HepG2 (cell line): ENCODE data around the gene NAP1L1. TPM values are rescaled to one million over a fixed set of nuclear protein-coding genes. Genes with fewer than 3 reads are reported as not detected.
A peak's percentile ranks its signal among the peaks of the same experiment; 100 is the strongest.

Experiments
- ATF4 ChIP-seq, 2 experiments: fragments of 450-650 bp in 1 of 2; sonication (generic) in 1 of 2; formaldehyde crosslinking; IDR thresholded peaks; 2 replicates each; pipeline versions ENCODE4 v1.5.0 to v1.8.0; 2020 to 2022; ENCODE audit warnings: mild to moderate bottlenecking in 1 of 2, missing genetic modification reagents in 1 of 2
- CBX2 ChIP-seq, 2 experiments: fragments of 200-600 bp in 1 of 2; sonication (generic); formaldehyde crosslinking in 1 of 2; IDR thresholded peaks; 2 replicates each; pipeline versions ENCODE4 v1.7.0 to v1.8.1; 2018 to 2022; ENCODE audit warnings: low read depth in 2 of 2, low read length in 1 of 2, mild to moderate bottlenecking in 1 of 2, missing genetic modification reagents in 1 of 2
- ELF3 ChIP-seq: IDR thresholded peaks from 2 replicates; pipeline ENCODE4 v1.6.1; 2016; ENCODE audit warnings: missing genetic modification reagents, missing compliant biosample characterization
- ESRRA ChIP-seq: sonication (generic); formaldehyde crosslinking; IDR thresholded peaks from 2 replicates; pipeline ENCODE4 v1.5.1; 2020; ENCODE audit warnings: mild to moderate bottlenecking, low read depth, missing genetic modification reagents
- GLI4 ChIP-seq: sonication (generic); formaldehyde crosslinking; IDR thresholded peaks from 2 replicates; pipeline ENCODE4 v1.5.1; 2020; ENCODE audit warnings: missing genetic modification reagents, mild to moderate bottlenecking, moderate library complexity, borderline replicate concordance
- IKZF1 ChIP-seq: fragments of 450-650 bp; IDR thresholded peaks from 2 replicates; pipeline ENCODE4 v1.7.1; 2016
- MATR3 ChIP-seq: sonication (generic); formaldehyde crosslinking; IDR thresholded peaks from 2 replicates; pipeline ENCODE4 v1.4.0; 2020; ENCODE audit warnings: missing genetic modification reagents
- RBM22 ChIP-seq: fragments of 200-400 bp; formaldehyde crosslinking; optimal IDR thresholded peaks from 2 replicates; pipeline ENCODE3; 2017; ENCODE audit warnings: mild to moderate bottlenecking, low read length, moderate library complexity
- RFXAP ChIP-seq: sonication (generic); formaldehyde crosslinking; IDR thresholded peaks from 2 replicates; pipeline ENCODE4 v1.4.0; 2020; ENCODE audit warnings: missing genetic modification reagents, borderline replicate concordance
- RXRB ChIP-seq: IDR thresholded peaks from 2 replicates; pipeline ENCODE4 v1.6.1; 2016; ENCODE audit warnings: borderline replicate concordance, missing genetic modification reagents, missing compliant biosample characterization
- SAFB2 ChIP-seq: sonication (generic); formaldehyde crosslinking; IDR thresholded peaks from 2 replicates; pipeline ENCODE4 v1.5.1; 2020; ENCODE audit warnings: missing genetic modification reagents, low read depth, mild to moderate bottlenecking, borderline replicate concordance
- SAP130 ChIP-seq: IDR thresholded peaks from 2 replicates; pipeline ENCODE4 v1.6.1; 2016; ENCODE audit warnings: low read depth
- SCMH1 ChIP-seq: sonication (generic); formaldehyde crosslinking; IDR thresholded peaks from 2 replicates; pipeline ENCODE4 v1.9.0; 2021; ENCODE audit warnings: missing genetic modification reagents, mild to moderate bottlenecking, borderline replicate concordance
- TRIM24 ChIP-seq: sonication (generic); formaldehyde crosslinking; IDR thresholded peaks from 2 replicates; pipeline ENCODE4 v1.8.0; 2022; ENCODE audit warnings: mild to moderate bottlenecking, missing genetic modification reagents
- ZNF362 ChIP-seq: sonication (generic); formaldehyde crosslinking; IDR thresholded peaks from 2 replicates; pipeline ENCODE4 v1.4.0; 2020; ENCODE audit warnings: missing genetic modification reagents, mild to moderate bottlenecking, borderline replicate concordance
- ZNF574 ChIP-seq: sonication (generic); formaldehyde crosslinking; IDR thresholded peaks from 2 replicates; pipeline ENCODE4 v1.4.0; 2020; ENCODE audit warnings: missing genetic modification reagents
- ZNF577 ChIP-seq: sonication (generic); formaldehyde crosslinking; IDR thresholded peaks from 2 replicates; pipeline ENCODE4 v1.4.0; 2020; ENCODE audit warnings: mild to moderate bottlenecking, low read depth, missing genetic modification reagents, borderline replicate concordance
- ZNF709 ChIP-seq: sonication (generic); formaldehyde crosslinking; IDR thresholded peaks from 2 replicates; pipeline ENCODE4 v1.5.0; 2020; ENCODE audit warnings: mild to moderate bottlenecking, missing genetic modification reagents
- ZNF773 ChIP-seq: sonication (generic); formaldehyde crosslinking; IDR thresholded peaks from 2 replicates; pipeline ENCODE4 v1.4.0; 2020; ENCODE audit warnings: missing genetic modification reagents, borderline replicate concordance
- ZNF850 ChIP-seq: sonication (generic); formaldehyde crosslinking; conservative IDR thresholded peaks from 2 replicates; pipeline ENCODE4 v1.9.0; 2021; ENCODE audit warnings: mild to moderate bottlenecking, missing genetic modification reagents
- polyA plus RNA-seq, 8 experiments: library from polyadenylated mRNA; depleted of rRNA in 3 of 8; stranded (reverse) in 7 of 8; unstranded in 1 of 8; fragments of >200 nt; fragmentation: Illumina TruSeq in 4 of 8; extraction: Trizol in 4 of 8; gene quantifications; 2 replicates each; pipeline versions ENCODE4 v1.2.1 to v1.2.3, GENCODE V29; 2011 to 2016; ENCODE audit warnings: low read depth in 4 of 8, missing spikeins in 1 of 8, mixed read lengths in 1 of 8; ENCODE audit not compliant: insufficient read depth in 1 of 8
- total RNA-seq, 5 experiments: library from RNA; depleted of rRNA; stranded (reverse); fragments of >200 nt; fragmentation: Illumina TruSeq; extraction: Trizol; gene quantifications; 2 replicates each; pipeline ENCODE4 v1.2.3, GENCODE V29; 2016; ENCODE audit warnings: low read depth in 1 of 5
- TF ChIP-seq, protein P1 (sequence below): IDR thresholded peaks from 2 replicates; pipeline ENCODE4 v1.6.1; 2012; ENCODE audit warnings: inconsistent platforms
- TF ChIP-seq, protein P2 (sequence below): sonication (generic); formaldehyde crosslinking; IDR thresholded peaks from 2 replicates; pipeline ENCODE4 v1.5.1; 2020; ENCODE audit warnings: mild to moderate bottlenecking, missing genetic modification reagents, moderate library complexity

NAP1L1 gene
- total and polyA plus RNA-seq, 2 of the 13 experiments (the other 11 are each of a cell fraction or from before 2014, with no cell fraction given), result 207 to 309 TPM

DNA sequence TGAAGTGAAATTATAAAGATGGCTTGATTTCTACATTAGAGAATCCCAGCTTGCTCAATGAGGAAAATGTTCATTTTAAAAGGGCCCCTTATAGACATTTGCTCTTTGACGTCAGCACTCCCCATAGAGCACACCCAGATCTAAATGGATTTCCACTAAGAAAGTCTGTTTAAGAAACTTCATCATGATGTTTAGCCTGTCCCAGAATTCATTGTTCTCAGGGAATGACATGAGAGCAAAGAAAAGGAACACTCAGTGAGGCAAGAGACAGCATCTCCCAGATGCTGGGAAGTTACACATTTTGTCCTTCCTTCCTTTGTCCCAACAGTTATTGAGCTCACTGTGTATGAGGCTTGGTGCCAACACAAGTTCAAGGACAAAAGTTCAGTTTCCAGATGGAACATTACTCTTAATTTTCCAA lies 57.8 kb downstream of the NAP1L1 start (continued):
- TF ChIP-seq ATF4 (CRISPR knock-in tag; IDR thresholded peaks at IDR 0.05), result 0 out of 4 replicates have a peak, but pooled peaks of 1 of the 2 experiments have one; percentile 17
- no peak for TF ChIP-seq IKZF1
- TF ChIP-seq ZNF709 (CRISPR knock-in tag), result no peak
- peak; percentile 36 for TF ChIP-seq SAP130 (CRISPR knock-in tag)
- TF ChIP-seq ZNF577, result no peak
- TF ChIP-seq CBX2 (IDR thresholded peaks at IDR 0.05; ENCODE audit: low read depth, low read length), result no peak
- TF ChIP-seq CBX2 (CRISPR knock-in tag; IDR thresholded peaks at IDR 0.05; ENCODE audit: low read depth), result no peak
- TF ChIP-seq, protein P1, sequence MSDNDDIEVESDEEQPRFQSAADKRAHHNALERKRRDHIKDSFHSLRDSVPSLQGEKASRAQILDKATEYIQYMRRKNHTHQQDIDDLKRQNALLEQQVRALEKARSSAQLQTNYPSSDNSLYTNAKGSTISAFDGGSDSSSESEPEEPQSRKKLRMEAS, result no peak
- no peak for TF ChIP-seq ZNF574 (CRISPR knock-in tag)
- TF ChIP-seq, protein P2, sequence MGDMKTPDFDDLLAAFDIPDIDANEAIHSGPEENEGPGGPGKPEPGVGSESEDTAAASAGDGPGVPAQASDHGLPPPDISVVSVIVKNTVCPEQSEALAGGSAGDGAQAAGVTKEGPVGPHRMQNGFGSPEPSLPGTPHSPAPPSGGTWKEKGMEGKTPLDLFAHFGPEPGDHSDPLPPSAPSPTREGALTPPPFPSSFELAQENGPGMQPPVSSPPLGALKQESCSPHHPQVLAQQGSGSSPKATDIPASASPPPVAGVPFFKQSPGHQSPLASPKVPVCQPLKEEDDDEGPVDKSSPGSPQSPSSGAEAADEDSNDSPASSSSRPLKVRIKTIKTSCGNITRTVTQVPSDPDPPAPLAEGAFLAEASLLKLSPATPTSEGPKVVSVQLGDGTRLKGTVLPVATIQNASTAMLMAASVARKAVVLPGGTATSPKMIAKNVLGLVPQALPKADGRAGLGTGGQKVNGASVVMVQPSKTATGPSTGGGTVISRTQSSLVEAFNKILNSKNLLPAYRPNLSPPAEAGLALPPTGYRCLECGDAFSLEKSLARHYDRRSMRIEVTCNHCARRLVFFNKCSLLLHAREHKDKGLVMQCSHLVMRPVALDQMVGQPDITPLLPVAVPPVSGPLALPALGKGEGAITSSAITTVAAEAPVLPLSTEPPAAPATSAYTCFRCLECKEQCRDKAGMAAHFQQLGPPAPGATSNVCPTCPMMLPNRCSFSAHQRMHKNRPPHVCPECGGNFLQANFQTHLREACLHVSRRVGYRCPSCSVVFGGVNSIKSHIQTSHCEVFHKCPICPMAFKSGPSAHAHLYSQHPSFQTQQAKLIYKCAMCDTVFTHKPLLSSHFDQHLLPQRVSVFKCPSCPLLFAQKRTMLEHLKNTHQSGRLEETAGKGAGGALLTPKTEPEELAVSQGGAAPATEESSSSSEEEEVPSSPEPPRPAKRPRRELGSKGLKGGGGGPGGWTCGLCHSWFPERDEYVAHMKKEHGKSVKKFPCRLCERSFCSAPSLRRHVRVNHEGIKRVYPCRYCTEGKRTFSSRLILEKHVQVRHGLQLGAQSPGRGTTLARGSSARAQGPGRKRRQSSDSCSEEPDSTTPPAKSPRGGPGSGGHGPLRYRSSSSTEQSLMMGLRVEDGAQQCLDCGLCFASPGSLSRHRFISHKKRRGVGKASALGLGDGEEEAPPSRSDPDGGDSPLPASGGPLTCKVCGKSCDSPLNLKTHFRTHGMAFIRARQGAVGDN (CRISPR knock-in tag), result no peak
- TF ChIP-seq ZNF850 (CRISPR knock-in tag), result no peak
- no peak for TF ChIP-seq SAFB2
- no peak for TF ChIP-seq MATR3 (CRISPR knock-in tag)
- no peak for TF ChIP-seq ZNF773 (CRISPR knock-in tag)
- no peak for TF ChIP-seq GLI4
- no peak for TF ChIP-seq SCMH1 (CRISPR knock-in tag)
- TF ChIP-seq ZNF362 (CRISPR knock-in tag), result no peak
- no peak for TF ChIP-seq RFXAP (CRISPR knock-in tag)
- no peak; the same call in 1 of the 2 replicates for TF ChIP-seq ELF3 (CRISPR knock-in tag)
- peak; percentile 100 for TF ChIP-seq RBM22
- no peak for TF ChIP-seq RXRB (CRISPR knock-in tag)
- TF ChIP-seq ESRRA, result no peak
- TF ChIP-seq TRIM24, result no peak
